Large intestine (tissue), 3 donors: ENCODE measurements around the gene SLMAP. TPM values are rescaled to one million over a fixed set of nuclear protein-coding genes. Genes with fewer than 3 reads are reported as not detected.
"Not testable (repeated sequence)": the region's sequence is repeated elsewhere in the genome, so short reads cannot be mapped to it uniquely, and the experiment has no call there.

Source experiments
- DNase-seq, 2 donors: peaks; one replicate each; pipeline versions ENCODE4 v3.0.0 to v3.0.0-alpha.2; 2013
- H3K27ac ChIP-seq: one replicate; pipeline ENCODE4 v1.5.1; 2013; ENCODE audit warnings: low read length
- H3K27me3 ChIP-seq: 2 replicates; pipeline ENCODE4 v1.6.1; 2013; ENCODE audit warnings: low read length; ENCODE audit not compliant: control insufficient read depth, insufficient read depth
- H3K36me3 ChIP-seq: 2 replicates; pipeline ENCODE4 v1.6.1; 2013; ENCODE audit warnings: low read length; ENCODE audit not compliant: control insufficient read depth, insufficient read depth
- H3K4me1 ChIP-seq: one replicate; pipeline ENCODE4 v1.6.1; 2013; ENCODE audit warnings: low read length; ENCODE audit not compliant: control insufficient read depth, insufficient read depth
- H3K4me3 ChIP-seq: one replicate; pipeline ENCODE4 v1.5.1; 2013; ENCODE audit warnings: low read length
- H3K9me3 ChIP-seq: one replicate; pipeline ENCODE4 v1.6.1; 2013; ENCODE audit warnings: mild to moderate bottlenecking, low read depth, low read length, moderate library complexity; ENCODE audit not compliant: control insufficient read depth
- WGBS: methylation state at CpG from one replicate; pipeline ENCODE4 v1.1.5; 2013; ENCODE audit warnings: low lambda C conversion rate; ENCODE audit not compliant: insufficient coverage; 5-methylcytosine and 5-hydroxymethylcytosine counted together
- polyA plus RNA-seq: library from polyadenylated mRNA; unstranded; fragments of 120-200 nt; gene quantifications from one replicate; pipeline ENCODE4 v1.2.1, GENCODE V29; 2013

SLMAP gene
- polyA plus RNA-seq, 1 donor = 90.5 TPM

GRCh38 chr3:57791245-57791644 is 35.1 kb downstream of the SLMAP start:
- 100% methylated on average over 1 of the region's 2 CpGs for WGBS
- no peak overlapping the region for H3K4me3 ChIP-seq
- no peaks in the 10 kb centered on the region for H3K4me1 ChIP-seq
- H3K27me3 ChIP-seq = no peaks in the 10 kb centered on the region
- DNase-seq = peak; percentile 16 to 48
- no peak overlapping the region for H3K27ac ChIP-seq
- no peaks in the 10 kb centered on the region for H3K9me3 ChIP-seq
- no peaks in the 10 kb centered on the region for H3K36me3 ChIP-seq

GRCh38 chr3:57792198-57792597 is 36.1 kb downstream of the SLMAP start:
- H3K27me3 ChIP-seq = no peaks in the 10 kb centered on the region
- H3K36me3 ChIP-seq = no peaks in the 10 kb centered on the region
- H3K9me3 ChIP-seq = no peaks in the 10 kb centered on the region
- 100% methylated on average over 1 of the region's 1 CpG for WGBS
- DNase-seq = no peak
- no peak overlapping the region for H3K4me3 ChIP-seq
- H3K27ac ChIP-seq = no peak overlapping the region
- no peaks in the 10 kb centered on the region for H3K4me1 ChIP-seq

- H3K4me1 ChIP-seq = peaks cover 8% of the 10 kb centered on the region
- DNase-seq = no peak
- no peaks in the 10 kb centered on the region for H3K27me3 ChIP-seq
- H3K4me3 ChIP-seq = no peak overlapping the region
- H3K36me3 ChIP-seq = no peaks in the 10 kb centered on the region
- WGBS = no CpG with 5 or more reads among the region's 4 CpGs
- H3K27ac ChIP-seq = no peak overlapping the region
- no peaks in the 10 kb centered on the region for H3K9me3 ChIP-seq
Observed at GRCh38 chr3:57793737-57794187, 37.7 kb downstream of the SLMAP start.

- H3K4me3 ChIP-seq = no peak overlapping the region
- 90% methylated on average over 2 of the region's 4 CpGs for WGBS
- H3K4me1 ChIP-seq = peaks cover 8% of the 10 kb centered on the region
- DNase-seq = no peak
- no peaks in the 10 kb centered on the region for H3K36me3 ChIP-seq
- H3K27me3 ChIP-seq = no peaks in the 10 kb centered on the region
- H3K27ac ChIP-seq = no peak overlapping the region
- H3K9me3 ChIP-seq = no peaks in the 10 kb centered on the region
Observed at GRCh38 chr3:57794501-57794900, 38.4 kb downstream of the SLMAP start.

GRCh38 chr3:57794951-57795350 is 38.8 kb downstream of the SLMAP start:
- H3K4me3 ChIP-seq = no peak overlapping the region
- no peak overlapping the region for H3K27ac ChIP-seq
- WGBS = no CpG with 5 or more reads among the region's 6 CpGs
- H3K27me3 ChIP-seq = no peaks in the 10 kb centered on the region
- no peak for DNase-seq
- H3K36me3 ChIP-seq = no peaks in the 10 kb centered on the region
- H3K4me1 ChIP-seq = peaks cover 8% of the 10 kb centered on the region
- H3K9me3 ChIP-seq = no peaks in the 10 kb centered on the region

- no peaks in the 10 kb centered on the region for H3K36me3 ChIP-seq
- H3K4me3 ChIP-seq = no peak overlapping the region
- DNase-seq = no peak
- H3K9me3 ChIP-seq = no peaks in the 10 kb centered on the region
- peaks cover 8% of the 10 kb centered on the region for H3K4me1 ChIP-seq
- WGBS = 40% methylated on average over 1 of the region's 4 CpGs
- H3K27ac ChIP-seq = no peak overlapping the region
- no peaks in the 10 kb centered on the region for H3K27me3 ChIP-seq
Observed at GRCh38 chr3:57796261-57796660, 40.2 kb downstream of the SLMAP start.

GRCh38 chr3:57797701-57798487 is 41.8 kb downstream of the SLMAP start:
- Histone ChIP-seq H3K9me3 (no peaks in the 10 kb centered on the region), H3K36me3 (no peaks in the 10 kb centered on the region), H3K4me3 (no peak overlapping the region), H3K4me1 (peaks cover 10% of the 10 kb centered on the region), H3K27ac (no peak overlapping the region), H3K27me3 (no peaks in the 10 kb centered on the region)
- WGBS = no CpG with 5 or more reads among the region's 3 CpGs
- peak in 1 of 2 donors; percentile 48 for DNase-seq

GRCh38 chr3:57803647-57804081 is 47.6 kb downstream of the SLMAP start:
- peak; percentile 43 to 76 for DNase-seq
- Histone ChIP-seq H3K36me3 (no peaks in the 10 kb centered on the region), H3K27ac (peak overlapping the region; percentile 4), H3K4me1 (peaks cover 8% of the 10 kb centered on the region), H3K27me3 (no peaks in the 10 kb centered on the region), H3K9me3 (no peaks in the 10 kb centered on the region), H3K4me3 (no peak overlapping the region)
- 0% methylated on average over 2 of the region's 3 CpGs for WGBS

GRCh38 chr3:57805266-57805665 is 49.2 kb downstream of the SLMAP start:
- Histone ChIP-seq H3K36me3 (no peaks in the 10 kb centered on the region), H3K27me3 (no peaks in the 10 kb centered on the region), H3K27ac (no peak overlapping the region), H3K4me1 (peaks cover 8% of the 10 kb centered on the region), H3K9me3 (no peaks in the 10 kb centered on the region), H3K4me3 (no peak overlapping the region)
- DNase-seq = no peak
- 100% methylated on average over 1 of the region's 1 CpG for WGBS

- Histone ChIP-seq H3K27ac (no peak overlapping the region), H3K4me1 (peaks cover 8% of the 10 kb centered on the region), H3K9me3 (no peaks in the 10 kb centered on the region), H3K27me3 (no peaks in the 10 kb centered on the region), H3K36me3 (no peaks in the 10 kb centered on the region), H3K4me3 (no peak overlapping the region)
- no peak for DNase-seq
- no CpG with 5 or more reads among the region's 1 CpG for WGBS
Observed at GRCh38 chr3:57805674-57806073, 49.6 kb downstream of the SLMAP start.

GRCh38 chr3:57806195-57806594 is 50.1 kb downstream of the SLMAP start:
- H3K4me3 ChIP-seq, H3K36me3 ChIP-seq, DNase-seq, H3K9me3 ChIP-seq, H3K27me3 ChIP-seq, H3K27ac ChIP-seq, H3K4me1 ChIP-seq: not testable (repeated sequence)
- WGBS = no CpG with 5 or more reads among the region's 5 CpGs
